GM23248 (cell line): ENCODE results near the gene ROBO2. TPM values are rescaled to one million over a fixed set of nuclear protein-coding genes. Genes with fewer than 3 reads are reported as not detected.

Experiments used
- DNase-seq: peaks from one replicate; pipeline ENCODE4 v3.0.0-alpha.2; 2015
- H2AFZ ChIP-seq: fragments of 200-600 bp; sonication (generic); 2 replicates; pipeline ENCODE4 v1.6.1; 2016; ENCODE audit warnings: antibody characterized with exemption
- H3F3A ChIP-seq: fragments of 200-600 bp; sonication (generic); 2 replicates; pipeline ENCODE4 v1.6.1; 2016; ENCODE audit warnings: mild to moderate bottlenecking, antibody characterized with exemption, mixed run types; ENCODE audit not compliant: insufficient read depth
- H3K27ac ChIP-seq: fragments of 200-600 bp; sonication (generic); 2 replicates; pipeline ENCODE4 v1.5.1; 2016; ENCODE audit warnings: mild to moderate bottlenecking
- H3K27me3 ChIP-seq: fragments of 200-600 bp; sonication (generic); replicated peaks from 2 replicates; pipeline ENCODE4 v1.6.1; 2016; ENCODE audit warnings: mild to moderate bottlenecking; ENCODE audit not compliant: insufficient read depth
- H3K36me3 ChIP-seq: fragments of 200-600 bp; sonication (generic); 2 replicates; pipeline ENCODE4 v1.6.1; 2016; ENCODE audit warnings: low read depth, mild to moderate bottlenecking
- H3K4me1 ChIP-seq: fragments of 200-600 bp; sonication (generic); 2 replicates; pipeline ENCODE4 v1.6.1; 2016; ENCODE audit warnings: mild to moderate bottlenecking; ENCODE audit not compliant: insufficient read depth
- H3K4me2 ChIP-seq: fragments of 200-600 bp; sonication (generic); one replicate; pipeline ENCODE4 v1.6.1; 2016; ENCODE audit warnings: mild to moderate bottlenecking; ENCODE audit not compliant: unreplicated experiment
- H3K4me3 ChIP-seq: fragments of 200-600 bp; sonication (generic); 2 replicates; pipeline ENCODE4 v1.5.1; 2016; ENCODE audit warnings: mild to moderate bottlenecking
- H3K79me2 ChIP-seq: fragments of 200-600 bp; sonication (generic); 2 replicates; pipeline ENCODE4 v1.6.1; 2016; ENCODE audit warnings: mild to moderate bottlenecking; ENCODE audit not compliant: insufficient read depth
- H3K9ac ChIP-seq: fragments of 200-600 bp; sonication (generic); 2 replicates; pipeline ENCODE4 v1.6.1; 2016; ENCODE audit warnings: mild to moderate bottlenecking
- H3K9me2 ChIP-seq: fragments of 200-600 bp; sonication (generic); 2 replicates; pipeline ENCODE4 v1.6.1; 2016; ENCODE audit warnings: mixed run types, mild to moderate bottlenecking, moderate library complexity; ENCODE audit not compliant: insufficient read depth
- H3K9me3 ChIP-seq: fragments of 200-600 bp; sonication (generic); one replicate; pipeline ENCODE4 v1.6.1; 2017; ENCODE audit warnings: low read depth
- H4K20me1 ChIP-seq: fragments of 200-600 bp; sonication (generic); 2 replicates; pipeline ENCODE4 v1.6.0; 2016; ENCODE audit not compliant: insufficient read depth
- EZH2 ChIP-seq: fragments of 200-600 bp; sonication (generic); IDR thresholded peaks from 2 replicates; pipeline ENCODE4 v1.6.1; 2018; ENCODE audit warnings: antibody characterized with exemption, mild to moderate bottlenecking; ENCODE audit not compliant: insufficient read depth, poor library complexity, severe bottlenecking
- EZH2phosphoT487 ChIP-seq: fragments of 200-600 bp; sonication (generic); IDR thresholded peaks from 2 replicates; pipeline ENCODE4 v1.6.1; 2018; ENCODE audit warnings: antibody characterized with exemption, moderate library complexity, mild to moderate bottlenecking, low read depth; ENCODE audit not compliant: insufficient read depth
- WGBS, 2 experiments: methylation state at CpG; one replicate each; pipeline ENCODE4 v1.1.6; 2015 to 2017; ENCODE audit warnings: low lambda C conversion rate in 2 of 2, low coverage in 1 of 2; ENCODE audit errors: missing lambda C conversion rate in 2 of 2; 5-methylcytosine and 5-hydroxymethylcytosine counted together
- in situ Hi-C: fragments of 300-500 bp; cut with MboI; formaldehyde crosslinking; loops from 2 replicates; pipeline ENCODE4 v1.15.0; 2020
- polyA plus RNA-seq: library from polyadenylated mRNA; unstranded; fragments of >200 nt; fragmentation: Nextera tagmentation; extraction: Ambion mirVana; gene quantifications from 2 replicates; pipeline ENCODE4 v1.2.1, GENCODE V29; 2016
- total RNA-seq: library from RNA; depleted of rRNA; stranded (reverse); fragments of >200 nt; shearing (Covaris generic); gene quantifications from 2 replicates; pipeline ENCODE4 v1.2.3, GENCODE V29; 2014

Gene ROBO2
- total and polyA plus RNA-seq, 2 experiments from 2014 or later: under 0.01 to 0.05 TPM

GRCh38 chr3:77412021-77412438 is 372.1 kb downstream of the ROBO2 start:
- Histone ChIP-seq H3K27ac (peak overlapping the region; percentile 34), H3K36me3 (no peaks in the 10 kb centered on the region), H3K9ac (no peak overlapping the region), H3K9me2 (no peaks in the 10 kb centered on the region), H3K9me3 (no peaks in the 10 kb centered on the region), H3K27me3 (no peaks in the 10 kb centered on the region), H3F3A (peaks cover 13% of the 10 kb centered on the region), H3K4me2 (peak overlapping the region; percentile 45), H3K4me3 (no peak overlapping the region), H3K4me1 (peaks cover 19% of the 10 kb centered on the region), H3K79me2 (no peaks in the 10 kb centered on the region), H4K20me1 (no peaks in the 10 kb centered on the region), H2AFZ (peak overlapping the region; percentile 40; the same call in 1 of the 2 replicates)
- no peak for TF ChIP-seq EZH2
- no peak for TF ChIP-seq EZH2phosphoT487
- in situ Hi-C loops: no loop called here
- 1 to 3% methylated on average over 4 of the region's 4 CpGs for WGBS, 2 experiments
- DNase-seq: peak; percentile 68

- no peaks in the 10 kb centered on the region for H3K27me3 ChIP-seq
- H3K36me3 ChIP-seq: no peaks in the 10 kb centered on the region
- in situ Hi-C loops: no loop called here
- H3F3A ChIP-seq: peaks cover 13% of the 10 kb centered on the region
- no peak overlapping the region for H3K4me3 ChIP-seq
- H3K79me2 ChIP-seq: no peaks in the 10 kb centered on the region
- H3K4me2 ChIP-seq: peak overlapping the region; percentile 45
- H3K4me1 ChIP-seq: peaks cover 19% of the 10 kb centered on the region
- 58 to 72% methylated on average over 2 of the region's 2 CpGs for WGBS, 2 experiments
- H3K9ac ChIP-seq: no peak overlapping the region
- peak overlapping the region; percentile 40 for H2AFZ ChIP-seq
- TF ChIP-seq EZH2phosphoT487 (no peak), EZH2 (no peak)
- H3K9me3 ChIP-seq: no peaks in the 10 kb centered on the region
- no peaks in the 10 kb centered on the region for H3K9me2 ChIP-seq
- DNase-seq: peak; percentile 32
- no peaks in the 10 kb centered on the region for H4K20me1 ChIP-seq
- peak overlapping the region; percentile 34 for H3K27ac ChIP-seq
Observed at GRCh38 chr3:77412584-77412983, 372.7 kb downstream of the ROBO2 start.

- DNase-seq: no peak
- H3K36me3 ChIP-seq: no peaks in the 10 kb centered on the region
- no peak overlapping the region for H3K27ac ChIP-seq
- no peak overlapping the region for H2AFZ ChIP-seq
- TF ChIP-seq EZH2phosphoT487: no peak
- no peak for TF ChIP-seq EZH2
- H3K27me3 ChIP-seq: no peaks in the 10 kb centered on the region
- H3K9me3 ChIP-seq: no peaks in the 10 kb centered on the region
- peaks cover 13% of the 10 kb centered on the region for H3F3A ChIP-seq
- peaks cover 19% of the 10 kb centered on the region for H3K4me1 ChIP-seq
- H3K9me2 ChIP-seq: no peaks in the 10 kb centered on the region
- in situ Hi-C loops: no loop called here
- H3K4me3 ChIP-seq: no peak overlapping the region
- no peaks in the 10 kb centered on the region for H3K79me2 ChIP-seq
- H3K4me2 ChIP-seq: no peak overlapping the region
- no peak overlapping the region for H3K9ac ChIP-seq
- no peaks in the 10 kb centered on the region for H4K20me1 ChIP-seq
Observed at GRCh38 chr3:77414881-77415280, 375.0 kb downstream of the ROBO2 start.

GRCh38 chr3:77420336-77420735 is 380.4 kb downstream of the ROBO2 start:
- Histone ChIP-seq H4K20me1 (no peaks in the 10 kb centered on the region), H3K36me3 (no peaks in the 10 kb centered on the region), H3K4me3 (no peak overlapping the region), H3K4me1 (no peaks in the 10 kb centered on the region), H3K9me2 (no peaks in the 10 kb centered on the region), H3K27ac (no peak overlapping the region), H2AFZ (no peak overlapping the region), H3K79me2 (no peaks in the 10 kb centered on the region), H3K4me2 (no peak overlapping the region), H3K9ac (no peak overlapping the region), H3K27me3 (no peaks in the 10 kb centered on the region), H3K9me3 (no peaks in the 10 kb centered on the region), H3F3A (no peaks in the 10 kb centered on the region)
- 61 to 73% methylated on average over 1 of the region's 1 CpG for WGBS, 2 experiments
- no peak for TF ChIP-seq EZH2phosphoT487
- no peak for TF ChIP-seq EZH2
- no peak for DNase-seq
- in situ Hi-C loops: no loop called here

- no peaks in the 10 kb centered on the region for H3K9me2 ChIP-seq
- in situ Hi-C loops: no loop called here
- no peak overlapping the region for H3K4me2 ChIP-seq
- no peak overlapping the region for H3K27ac ChIP-seq
- no peaks in the 10 kb centered on the region for H3K27me3 ChIP-seq
- H3K79me2 ChIP-seq: no peaks in the 10 kb centered on the region
- H3K4me1 ChIP-seq: no peaks in the 10 kb centered on the region
- H3K9ac ChIP-seq: no peak overlapping the region
- TF ChIP-seq EZH2phosphoT487 (no peak), EZH2 (no peak)
- 80 to 84% methylated on average over 5 of the region's 5 CpGs for WGBS, 2 experiments
- no peak for DNase-seq
- H3K36me3 ChIP-seq: no peaks in the 10 kb centered on the region
- H3K4me3 ChIP-seq: no peak overlapping the region
- no peaks in the 10 kb centered on the region for H4K20me1 ChIP-seq
- H2AFZ ChIP-seq: no peak overlapping the region
- H3F3A ChIP-seq: no peaks in the 10 kb centered on the region
- no peaks in the 10 kb centered on the region for H3K9me3 ChIP-seq
Observed at GRCh38 chr3:77421916-77422315, 382.0 kb downstream of the ROBO2 start.
